NCI-H1417 (cell line): Measurements from ENCODE around the gene MSI2.
"Not testable (repeated sequence)": the region's sequence is repeated elsewhere in the genome, so short reads cannot be mapped to it uniquely, and the experiment has no call there.

ENCODE experiments used
- DNase-seq, 3 experiments: peaks; one replicate each; lab custom pipeline; 2025; lab: John Stamatoyannopoulos, UW

Gene MSI2

DNA sequence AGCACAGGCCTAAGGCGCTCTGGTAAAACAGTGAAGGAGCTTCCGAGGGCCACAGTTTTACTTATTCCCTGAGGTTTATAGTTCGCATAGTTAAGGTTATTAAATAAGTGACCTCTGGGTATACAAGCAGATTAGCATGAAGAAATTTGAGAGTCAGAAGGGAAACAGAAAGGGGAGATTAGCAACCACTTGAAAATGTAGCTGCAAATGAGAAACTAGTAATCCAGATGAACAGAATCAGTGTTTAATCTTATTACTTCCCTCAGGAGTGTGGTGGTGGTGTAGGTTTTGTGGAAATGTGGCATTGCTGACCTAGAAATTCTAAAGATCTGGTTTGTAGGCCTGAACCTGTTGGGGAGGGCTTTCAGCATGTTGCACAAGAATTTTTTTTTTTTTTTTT is 358.4 kb downstream of the MSI2 start:
- no peak for DNase-seq

DNA sequence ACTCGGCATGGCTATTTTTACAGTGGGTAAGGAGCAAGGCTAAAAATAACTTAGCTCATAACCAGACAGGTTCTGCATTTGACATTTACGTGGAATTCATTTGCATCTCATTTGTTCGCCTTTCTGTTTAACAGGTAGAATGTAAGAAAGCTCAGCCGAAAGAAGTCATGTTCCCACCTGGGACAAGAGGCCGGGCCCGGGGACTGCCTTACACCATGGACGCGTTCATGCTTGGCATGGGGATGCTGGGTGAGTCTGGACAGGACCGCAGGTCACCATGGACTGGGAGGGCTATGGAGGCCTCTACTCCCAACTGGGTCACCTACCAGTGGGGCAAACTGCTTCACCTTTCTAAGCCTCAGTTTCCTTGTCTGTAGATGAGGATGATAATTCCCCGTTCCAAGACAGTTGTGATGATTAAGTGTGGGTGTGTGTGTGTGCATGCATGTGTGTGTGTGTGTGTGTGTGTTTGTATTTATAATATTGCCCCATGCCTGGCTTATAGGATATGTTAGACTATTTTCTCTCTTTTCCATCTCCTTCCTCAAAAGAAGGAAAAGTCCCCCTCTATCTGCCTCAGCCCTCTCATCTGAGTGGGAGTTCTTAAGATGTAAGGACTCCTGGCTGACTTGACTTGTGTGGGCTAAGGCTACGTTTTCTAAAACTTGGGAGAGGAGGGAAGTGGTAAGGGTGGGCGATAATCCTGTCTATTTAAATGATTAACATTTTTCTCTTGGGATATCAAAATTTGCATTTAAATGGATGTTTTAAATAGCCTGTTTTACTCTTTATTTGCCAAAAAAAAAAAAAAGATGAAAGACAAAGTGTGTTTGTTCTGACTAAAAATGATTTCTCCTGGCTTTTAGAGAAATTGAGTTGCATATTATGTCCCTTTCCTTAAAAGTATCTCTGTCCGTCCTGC is 359.8 kb downstream of the MSI2 start:
- no peak for DNase-seq

DNA sequence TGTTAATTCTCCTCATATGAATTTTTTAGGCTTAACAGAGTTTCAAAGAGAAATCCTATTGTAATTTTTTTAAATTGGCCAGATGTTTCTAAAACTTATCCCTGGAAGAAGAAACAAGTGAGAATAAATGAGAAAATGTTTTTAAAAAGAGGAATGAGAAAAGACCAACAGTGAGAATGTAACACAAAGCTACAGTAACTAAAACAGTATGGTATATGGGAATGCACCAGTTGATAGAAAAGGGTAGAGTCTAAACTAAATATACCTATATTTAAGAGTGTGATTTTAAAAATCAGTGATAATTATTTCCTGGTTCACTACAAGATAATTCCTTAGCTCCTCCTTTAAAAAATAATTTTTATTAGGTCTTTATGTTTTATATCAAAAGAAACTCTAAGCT is 360.9 kb downstream of the MSI2 start:
- no peak for DNase-seq

DNA sequence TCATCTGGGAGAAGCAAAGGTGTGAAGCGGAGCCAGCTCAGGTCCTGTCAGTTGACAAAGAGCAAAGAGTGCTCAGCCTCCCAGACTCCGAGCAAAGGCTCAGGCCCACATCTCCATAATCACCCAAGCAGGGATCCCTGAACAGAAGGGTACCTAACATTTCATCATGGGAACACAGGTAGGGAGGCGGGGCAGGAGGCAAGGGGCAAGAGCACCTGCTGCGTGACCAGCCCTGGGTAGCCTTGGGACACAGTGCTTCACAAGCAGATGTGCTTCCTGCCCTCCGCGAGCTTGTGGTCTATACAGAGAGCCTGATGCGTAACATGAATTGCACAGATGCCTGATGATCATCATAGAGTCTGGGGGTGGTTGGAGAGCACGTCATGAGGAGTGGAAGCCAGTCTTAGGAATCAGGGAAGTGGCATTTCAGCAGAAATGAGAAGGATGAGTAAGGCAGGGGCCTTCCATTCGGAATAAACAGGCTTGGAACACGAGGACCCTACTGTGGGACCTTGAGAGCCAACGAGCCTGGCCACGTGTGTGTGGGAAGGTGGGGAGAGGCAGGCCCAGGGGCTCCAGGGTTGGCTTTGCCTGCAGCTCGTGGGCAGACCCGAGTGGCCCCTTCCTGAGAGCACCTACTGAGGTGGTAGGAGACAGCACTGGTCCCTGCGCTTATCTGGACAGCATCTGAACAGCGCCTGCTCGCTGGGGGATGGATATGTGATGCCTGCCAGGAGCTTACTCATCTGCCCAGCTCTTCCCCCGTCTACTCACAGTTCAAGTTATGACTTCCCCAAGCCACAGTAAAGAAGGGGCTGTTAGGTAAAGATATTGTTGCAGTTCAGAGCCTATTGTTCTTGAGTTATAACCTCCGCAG is 363.0 kb downstream of the MSI2 start:
- DNase-seq: no peak

DNA sequence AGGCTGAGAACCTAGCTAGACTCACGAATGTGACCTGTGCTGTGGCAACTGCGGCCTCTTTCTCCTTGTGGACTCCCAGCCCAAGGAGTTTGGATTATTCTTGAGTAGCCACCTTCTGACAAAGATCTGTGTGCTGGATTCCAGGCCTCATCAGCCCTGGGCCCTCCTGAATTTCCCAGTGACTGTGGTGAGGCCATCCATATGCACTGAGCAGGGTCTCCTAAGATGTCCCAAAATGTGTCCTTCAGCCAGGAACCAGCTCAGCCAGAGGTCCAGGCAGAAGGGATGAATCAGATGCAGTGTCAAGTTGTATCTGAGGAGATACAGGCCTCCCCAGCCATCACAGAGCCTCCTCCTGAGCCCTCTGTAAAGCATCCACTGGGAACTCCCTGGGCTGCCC is 364.3 kb downstream of the MSI2 start:
- DNase-seq: no peak

DNA sequence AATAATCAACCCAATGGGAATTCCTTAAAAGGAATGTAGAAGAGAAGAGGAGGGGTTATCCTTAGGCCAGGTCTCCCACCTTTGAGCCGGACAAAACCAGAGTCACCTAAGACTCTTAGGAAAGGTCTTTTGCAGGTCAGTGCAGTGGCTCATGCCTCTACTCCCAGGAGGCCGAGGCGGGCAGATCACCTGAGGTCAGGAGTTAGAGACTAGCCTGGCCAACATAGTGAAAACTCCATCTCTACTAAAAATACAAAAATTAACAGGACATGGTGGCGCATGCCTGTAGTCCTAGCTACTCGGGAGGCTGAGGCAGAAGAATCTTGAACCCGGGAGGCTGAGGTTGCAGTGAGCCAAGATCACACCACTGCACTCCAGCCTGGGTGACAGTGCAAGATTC is 365.5 kb downstream of the MSI2 start:
- DNase-seq: not testable (repeated sequence)

DNA sequence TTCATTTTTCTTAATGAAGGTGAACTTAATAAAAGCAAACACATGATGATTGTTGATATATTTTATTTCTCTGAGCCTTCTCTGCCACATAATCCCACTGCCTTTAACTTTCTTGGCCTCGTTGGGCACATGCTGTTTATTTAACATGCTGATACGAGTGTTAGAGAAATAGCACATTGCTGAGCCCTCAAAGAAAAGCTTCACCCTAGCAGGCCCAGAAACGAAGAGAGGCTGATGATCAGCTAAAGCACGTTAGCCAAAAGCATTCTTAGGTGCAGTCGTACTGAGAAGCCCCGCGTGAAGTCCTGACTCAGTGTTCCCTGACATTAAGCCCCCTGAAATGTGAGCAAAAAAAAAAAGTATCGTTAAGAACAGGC is 366.0 kb downstream of the MSI2 start:
- no peak for DNase-seq

DNA sequence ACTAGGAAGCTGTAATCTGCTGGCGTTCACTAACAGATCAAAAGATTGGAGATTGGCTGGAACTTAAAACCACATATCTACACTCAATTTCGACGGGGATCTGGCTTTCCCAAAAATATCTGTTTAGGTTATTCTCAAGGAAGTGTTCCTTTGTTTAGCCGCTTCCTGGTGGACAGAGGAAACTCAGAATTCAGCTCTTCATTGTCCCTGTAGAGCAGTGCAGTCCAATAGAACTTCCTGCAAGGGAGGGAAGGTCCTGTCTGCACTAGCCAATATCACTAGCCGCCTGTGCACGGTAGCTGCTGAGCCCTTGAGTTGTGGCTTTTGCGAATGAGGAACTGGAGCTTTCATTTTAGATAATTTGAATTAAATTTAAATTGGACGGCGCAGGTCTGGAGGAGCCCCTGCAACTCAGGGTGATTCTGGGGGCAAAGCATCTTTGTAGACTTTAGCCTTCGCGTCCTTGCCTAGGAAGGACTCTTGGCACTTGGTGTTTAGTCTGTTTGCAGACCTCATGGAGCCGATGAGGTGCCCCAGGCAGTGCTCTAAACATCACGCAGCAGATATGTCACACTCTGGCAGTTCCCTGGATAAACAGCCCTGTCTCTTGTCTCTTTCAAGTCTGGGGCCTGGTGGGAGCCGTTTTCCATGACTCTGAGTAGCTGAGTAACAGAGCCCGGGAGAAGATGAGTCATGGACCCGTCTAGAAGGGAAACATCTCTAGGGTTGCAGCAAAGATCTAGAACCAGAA is 366.5 kb downstream of the MSI2 start:
- peak in 2 of 3 experiments; percentile 29 to 59 for DNase-seq

DNA sequence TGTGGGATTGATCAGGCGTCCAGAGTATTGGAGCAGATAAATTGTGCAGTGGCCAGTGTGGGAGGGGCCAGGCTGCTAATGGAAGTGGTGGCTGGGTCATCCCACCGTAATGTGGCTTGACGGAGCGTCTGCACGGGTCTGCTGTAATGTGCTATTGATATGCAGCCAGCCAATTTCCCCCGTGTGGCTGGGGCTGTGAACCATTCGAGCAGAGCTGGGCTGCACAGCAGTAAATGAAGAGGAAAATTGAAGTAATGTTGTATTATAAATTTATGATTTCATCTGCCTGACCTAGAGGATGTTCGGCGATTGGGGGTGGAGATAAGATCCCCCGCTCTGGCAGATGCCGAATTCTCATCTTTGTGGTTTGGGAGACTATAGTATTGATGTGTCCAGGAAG is 367.3 kb downstream of the MSI2 start:
- DNase-seq: no peak

DNA sequence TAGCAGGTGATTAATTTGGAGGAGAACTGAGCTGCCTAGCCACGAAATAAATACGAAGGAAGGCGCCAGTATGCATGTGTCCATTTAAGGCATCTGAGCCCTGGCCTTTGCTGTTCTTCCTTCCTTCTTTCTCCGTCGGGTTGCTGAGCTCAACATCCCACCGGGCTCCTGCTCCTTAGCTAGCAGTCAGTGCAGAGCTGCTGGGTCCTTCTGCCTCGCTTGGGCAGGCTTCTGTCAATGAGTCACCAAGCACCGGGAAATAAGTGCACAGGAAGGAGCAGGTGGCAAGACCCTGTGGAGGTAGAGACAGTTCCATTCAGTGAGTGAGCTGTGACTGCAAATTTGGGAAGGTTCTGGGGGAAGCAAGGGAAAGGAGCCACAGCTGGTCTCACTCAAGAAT is 368.1 kb downstream of the MSI2 start:
- DNase-seq: no peak

DNA sequence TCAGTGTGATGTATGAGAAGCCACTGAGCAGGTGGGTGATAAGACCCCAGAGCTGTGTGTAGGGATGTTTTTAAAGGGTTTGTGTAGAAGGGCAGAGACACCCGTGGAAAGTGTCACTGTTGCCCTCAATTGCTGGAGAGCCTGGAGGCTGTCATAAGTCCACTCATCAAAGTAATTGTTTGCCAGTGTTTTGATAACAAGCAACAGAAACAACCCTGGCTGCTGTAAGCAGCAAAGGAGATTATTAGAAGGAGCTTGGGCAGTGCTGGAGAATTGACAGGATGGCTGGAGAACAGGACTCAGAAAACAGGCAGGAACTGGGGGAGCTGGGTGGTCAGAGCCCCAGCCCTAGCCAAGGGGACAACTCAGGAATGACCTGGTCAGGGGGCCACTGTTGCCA is 369.2 kb downstream of the MSI2 start:
- no peak for DNase-seq

DNA sequence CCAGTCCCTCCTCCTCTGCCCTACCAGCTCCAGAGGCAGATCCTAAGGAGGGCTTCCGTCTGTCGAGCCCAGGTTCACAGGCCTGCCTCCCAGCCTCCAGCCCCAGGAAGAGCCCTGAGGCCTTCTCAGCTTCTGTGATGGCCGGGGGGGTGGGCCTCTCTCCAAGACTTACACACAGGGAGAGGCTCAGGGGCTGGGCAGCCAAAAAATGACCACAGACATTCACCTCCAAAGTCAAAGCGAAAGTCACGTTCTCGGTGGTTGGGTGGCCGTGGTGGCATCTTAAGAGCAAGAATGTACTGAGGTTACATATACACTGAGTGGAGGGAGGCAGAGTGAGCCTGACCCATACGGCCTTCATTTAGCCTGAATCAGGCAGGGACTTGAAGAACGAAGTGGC is 369.6 kb downstream of the MSI2 start:
- DNase-seq: no peak

DNA sequence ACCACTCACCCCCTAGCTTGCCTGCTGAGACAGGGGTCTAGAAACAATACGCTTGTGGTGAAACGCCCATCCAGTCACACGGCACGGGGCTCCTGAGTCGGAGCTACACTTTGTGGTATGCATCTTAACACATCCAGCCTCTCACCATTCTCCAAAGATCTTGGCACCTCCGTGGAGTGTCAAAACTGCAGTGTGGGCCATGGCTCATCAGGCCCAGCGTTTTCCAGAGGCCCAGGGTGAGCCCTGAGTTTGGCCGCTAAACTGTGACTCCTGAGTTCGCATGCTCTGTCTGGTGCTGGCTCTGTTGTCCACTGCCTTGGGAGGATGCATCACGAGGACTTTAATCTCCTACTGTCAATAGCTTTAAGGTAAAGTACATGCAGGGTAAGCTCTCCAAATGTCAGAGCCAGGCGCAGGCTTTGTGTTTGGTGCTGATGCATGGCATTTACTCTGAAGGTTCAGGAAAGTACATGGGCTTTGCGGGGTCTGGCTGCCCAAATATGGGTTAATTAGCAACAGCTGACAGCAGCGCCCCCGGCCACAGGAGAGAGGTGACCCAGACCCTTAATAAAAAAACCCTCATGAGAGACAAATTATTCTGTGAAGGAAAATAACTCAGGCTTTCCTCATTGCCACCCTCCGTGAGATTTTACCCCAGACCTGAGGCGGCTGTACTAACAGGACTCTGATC is 370.3 kb downstream of the MSI2 start:
- no peak for DNase-seq

DNA sequence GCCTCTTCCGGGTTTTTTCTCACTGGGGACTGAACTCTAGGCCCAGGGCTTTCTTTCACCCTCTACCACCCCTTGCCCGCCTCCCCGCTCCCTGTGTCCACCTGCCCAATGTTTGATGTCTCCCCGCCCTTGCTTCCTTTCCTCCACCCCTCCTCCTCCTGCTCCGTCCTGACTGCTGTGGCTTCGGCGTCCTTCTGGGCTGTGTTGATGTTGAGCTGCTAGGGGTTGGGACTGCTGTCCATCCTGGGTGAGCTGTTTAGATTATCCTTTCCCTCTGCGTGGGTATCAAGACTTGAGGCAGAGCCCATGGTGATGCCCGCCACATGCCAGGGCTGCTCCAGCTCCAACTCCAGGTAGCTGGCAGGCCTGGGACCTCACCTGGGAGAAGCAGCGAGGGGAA is 371.3 kb downstream of the MSI2 start:
- no peak for DNase-seq

DNA sequence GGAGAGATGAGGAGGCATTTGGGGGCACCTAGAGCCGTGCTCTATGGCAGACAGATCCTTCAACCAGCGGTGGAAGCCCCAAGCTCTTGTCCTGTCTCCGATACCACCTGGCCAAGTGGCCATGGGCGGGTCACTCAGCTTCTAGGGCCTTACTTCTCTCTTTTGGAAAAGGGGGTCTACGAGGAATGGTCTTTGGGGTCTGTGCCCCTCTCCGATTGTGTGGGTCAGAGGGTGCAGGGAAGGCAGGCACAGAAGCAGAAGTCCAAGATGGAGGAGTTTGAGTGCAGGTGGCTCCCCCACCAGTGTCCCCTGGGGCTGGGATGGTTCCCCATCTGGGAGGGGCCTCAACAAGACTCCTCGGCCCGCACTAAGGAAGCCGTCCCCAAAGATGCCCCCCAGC is 372.1 kb downstream of the MSI2 start:
- no peak for DNase-seq

DNA sequence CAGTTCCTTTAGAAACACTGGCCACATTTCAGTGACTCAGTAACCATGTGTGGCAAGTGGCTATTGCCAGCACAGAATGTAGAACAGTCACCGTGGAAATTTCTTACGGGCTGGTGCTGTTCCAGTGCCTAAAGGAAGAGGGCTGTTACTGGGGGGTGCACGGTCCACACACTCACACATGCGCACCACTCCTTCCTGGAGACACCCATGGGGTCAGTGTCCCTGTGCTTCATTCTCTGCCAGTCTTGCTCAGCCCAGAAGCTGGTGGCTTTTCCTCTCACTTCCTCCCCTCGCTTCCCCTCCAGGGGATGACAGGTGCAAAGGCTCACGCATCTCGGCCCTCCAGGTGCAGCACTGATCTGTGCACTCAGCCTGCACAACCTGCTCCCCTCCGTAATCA is 373.1 kb downstream of the MSI2 start:
- DNase-seq: peak in 1 of 3 experiments; percentile 29

DNA sequence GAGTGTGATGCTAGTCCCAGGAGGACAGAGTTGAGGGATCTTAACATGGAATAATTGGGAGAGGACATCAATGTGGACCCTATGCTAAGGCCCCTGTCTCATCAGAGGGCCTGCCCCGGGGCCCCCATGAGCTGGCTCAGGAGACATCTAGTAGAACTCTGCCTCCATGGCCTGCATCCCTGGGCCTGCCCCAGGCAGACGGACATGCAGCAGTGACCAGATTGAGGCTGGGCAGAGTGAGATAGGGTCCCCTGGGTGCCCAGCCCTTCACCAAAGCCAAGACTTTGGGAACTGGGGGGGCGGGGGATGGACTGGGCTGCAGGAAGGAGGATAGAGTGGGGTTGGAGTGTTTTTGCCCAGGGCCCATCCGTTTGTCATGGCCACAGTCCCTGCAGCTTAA is 373.6 kb downstream of the MSI2 start:
- no peak for DNase-seq

DNA sequence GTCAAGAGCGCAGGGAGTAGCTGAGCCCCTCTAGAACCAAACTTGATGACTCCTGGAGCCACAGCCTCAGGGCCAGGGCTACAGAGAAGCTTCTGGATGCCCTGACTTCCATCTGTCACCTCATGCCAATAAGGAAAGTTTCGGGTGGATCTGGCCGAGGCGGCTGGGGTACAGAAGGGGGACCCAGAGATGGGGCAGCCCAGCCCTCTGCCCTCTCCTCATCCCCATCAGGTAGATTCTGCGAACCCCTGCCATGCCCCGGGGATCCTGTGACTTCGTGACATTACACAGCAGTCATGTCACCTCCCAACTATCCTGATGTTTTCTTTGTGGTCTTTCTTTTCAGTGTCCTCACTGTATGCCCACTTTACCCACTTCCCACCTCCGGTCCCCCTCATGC is 374.4 kb downstream of the MSI2 start:
- DNase-seq: no peak

DNA sequence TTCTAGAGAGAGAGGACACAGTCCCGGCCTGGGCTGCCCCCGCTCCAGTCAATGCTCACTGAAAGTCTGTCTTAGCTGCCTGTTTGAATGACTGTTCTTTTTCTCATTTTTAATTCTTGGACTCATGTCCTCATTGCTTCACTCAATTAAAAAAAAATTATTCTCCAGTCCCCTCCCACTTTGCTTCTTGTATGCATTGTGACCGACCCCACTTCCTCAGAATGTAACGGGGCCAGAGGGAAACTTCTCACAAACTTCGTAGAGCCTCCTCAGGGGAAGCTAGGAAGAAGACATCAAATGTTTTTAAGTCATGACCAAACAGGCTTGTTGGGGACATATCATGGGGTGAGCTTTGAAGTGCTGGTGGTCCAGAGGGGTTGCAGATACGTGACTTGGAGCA is 375.5 kb downstream of the MSI2 start:
- DNase-seq: no peak

DNA sequence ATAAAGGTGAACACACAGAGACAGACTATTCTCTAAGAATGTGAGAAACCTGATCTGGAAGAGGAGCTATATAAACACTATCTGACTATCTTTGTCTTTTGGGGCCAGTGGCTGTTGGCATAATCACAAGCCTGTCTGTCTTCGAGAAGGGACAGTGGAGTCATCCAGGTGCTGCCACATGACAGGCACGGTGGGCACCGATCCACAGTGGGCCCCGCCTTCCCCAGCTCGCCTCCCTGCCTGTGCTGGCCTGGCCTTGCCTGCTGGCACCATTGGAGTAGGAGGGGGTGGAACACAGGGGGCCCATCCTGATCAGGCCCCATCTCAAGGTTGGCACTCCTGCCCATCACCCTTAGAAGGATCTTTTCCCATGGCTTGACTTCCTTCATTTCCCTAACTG is 376.0 kb downstream of the MSI2 start:
- DNase-seq: no peak

DNA sequence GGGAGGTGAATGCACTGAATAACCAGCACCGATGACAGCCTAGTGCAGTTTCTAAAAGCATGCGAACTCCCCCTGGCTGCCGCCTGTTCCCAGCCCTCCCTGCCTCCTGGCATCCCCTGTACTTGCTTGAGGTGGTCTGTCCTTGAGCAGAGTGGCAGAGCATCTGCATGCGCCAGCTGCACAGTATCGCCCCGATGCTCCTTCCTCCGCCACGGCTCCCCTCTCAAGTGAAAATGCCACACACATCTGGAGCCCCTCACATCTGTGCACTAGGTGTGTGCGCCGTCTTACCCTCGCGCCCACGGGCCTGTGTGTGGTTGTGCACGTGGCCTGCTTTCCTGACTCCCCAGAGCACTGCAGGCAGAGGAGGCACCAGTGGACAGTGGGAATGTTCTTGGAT is 376.9 kb downstream of the MSI2 start:
- DNase-seq: no peak
